ES-I3 (cell line): ENCODE measurements around the gene ZNHIT1.
"Not testable (repeated sequence)": the region's sequence is repeated elsewhere in the genome, so short reads cannot be mapped to it uniquely, and the experiment has no call there.

Source experiments
- H3K36me3 ChIP-seq: 2 replicates; pipeline ENCODE4 v1.6.1; 2013; ENCODE audit warnings: mild to moderate bottlenecking, low read length, control low read depth, moderate library complexity; ENCODE audit not compliant: insufficient read depth
- H3K4me1 ChIP-seq: 2 replicates; pipeline ENCODE4 v1.6.1; 2013; ENCODE audit warnings: mild to moderate bottlenecking, control low read depth, low read length; ENCODE audit not compliant: insufficient read depth
- H3K9ac ChIP-seq: 2 replicates; pipeline ENCODE4 v1.6.1; 2013; ENCODE audit warnings: low read depth, mild to moderate bottlenecking, low read length, moderate library complexity
- H3K9me3 ChIP-seq: 2 replicates; pipeline ENCODE4 v1.6.1; 2013; ENCODE audit warnings: mild to moderate bottlenecking, low read length, moderate library complexity; ENCODE audit not compliant: control insufficient read depth, insufficient read depth

ZNHIT1 gene

GRCh38 chr7:101250324-101250723 is 32.4 kb downstream of the ZNHIT1 start:
- no peaks in the 10 kb centered on the region for H3K4me1 ChIP-seq
- no peaks in the 10 kb centered on the region for H3K9me3 ChIP-seq
- no peak overlapping the region for H3K9ac ChIP-seq

GRCh38 chr7:101251871-101252659 is 34.1 kb downstream of the ZNHIT1 start:
- peak overlapping the region; percentile 79 for H3K9ac ChIP-seq
- no peaks in the 10 kb centered on the region for H3K36me3 ChIP-seq
- H3K4me1 ChIP-seq, result no peaks in the 10 kb centered on the region
- no peaks in the 10 kb centered on the region for H3K9me3 ChIP-seq

More at GRCh38 chr7:101250324-101250723, 32.4 kb downstream of the ZNHIT1 start:
- H3K36me3 ChIP-seq, result no peaks in the 10 kb centered on the region

GRCh38 chr7:101253199-101253598 is 35.2 kb downstream of the ZNHIT1 start:
- not testable (repeated sequence) for H3K4me1 ChIP-seq, H3K9me3 ChIP-seq, H3K36me3 ChIP-seq
- H3K9ac ChIP-seq, result peak overlapping the region; percentile 79; the same call in 1 of the 2 replicates

GRCh38 chr7:101255796-101256195 is 37.8 kb downstream of the ZNHIT1 start:
- Histone ChIP-seq H3K36me3 (no peaks in the 10 kb centered on the region), H3K9me3 (no peaks in the 10 kb centered on the region), H3K9ac (no peak overlapping the region), H3K4me1 (no peaks in the 10 kb centered on the region)

GRCh38 chr7:101258243-101258731 is 40.3 kb downstream of the ZNHIT1 start:
- Histone ChIP-seq H3K4me1 (no peaks in the 10 kb centered on the region), H3K9me3 (no peaks in the 10 kb centered on the region), H3K9ac (no peak overlapping the region), H3K36me3 (no peaks in the 10 kb centered on the region)

- not testable (repeated sequence) for H3K4me1 ChIP-seq, H3K9me3 ChIP-seq, H3K9ac ChIP-seq, H3K36me3 ChIP-seq
Measured at GRCh38 chr7:101264102-101264706, 46.2 kb downstream of the ZNHIT1 start.

- Histone ChIP-seq H3K9ac (no peak overlapping the region), H3K9me3 (no peaks in the 10 kb centered on the region), H3K36me3 (no peaks in the 10 kb centered on the region), H3K4me1 (no peaks in the 10 kb centered on the region)
Measured at GRCh38 chr7:101265622-101266516, 47.9 kb downstream of the ZNHIT1 start.

GRCh38 chr7:101269664-101270063 is 51.7 kb downstream of the ZNHIT1 start:
- H3K4me1 ChIP-seq, result peaks cover 15% of the 10 kb centered on the region
- H3K9me3 ChIP-seq, result no peaks in the 10 kb centered on the region
- no peak overlapping the region for H3K9ac ChIP-seq
- H3K36me3 ChIP-seq, result no peaks in the 10 kb centered on the region

GRCh38 chr7:101271021-101271420 is 53.1 kb downstream of the ZNHIT1 start:
- Histone ChIP-seq H3K4me1 (peaks cover 15% of the 10 kb centered on the region), H3K9me3 (no peaks in the 10 kb centered on the region), H3K9ac (no peak overlapping the region), H3K36me3 (no peaks in the 10 kb centered on the region)

- peaks cover 15% of the 10 kb centered on the region for H3K4me1 ChIP-seq
- no peaks in the 10 kb centered on the region for H3K36me3 ChIP-seq
- H3K9me3 ChIP-seq, result no peaks in the 10 kb centered on the region
- H3K9ac ChIP-seq, result no peak overlapping the region
Measured at GRCh38 chr7:101273206-101273605, 55.2 kb downstream of the ZNHIT1 start.
